Measurements from ENCODE around the gene UNK. TPM values are rescaled to one million over a fixed set of nuclear protein-coding genes. Genes with fewer than 3 reads are reported as not detected.
"Not testable (repeated sequence)": the region's sequence is repeated elsewhere in the genome, so short reads cannot be mapped to it uniquely, and the experiment has no call there.

Gene UNK
- total RNA-seq, 2 experiments from 2014 or later, result 19.1 to 21.4 TPM

DNA sequence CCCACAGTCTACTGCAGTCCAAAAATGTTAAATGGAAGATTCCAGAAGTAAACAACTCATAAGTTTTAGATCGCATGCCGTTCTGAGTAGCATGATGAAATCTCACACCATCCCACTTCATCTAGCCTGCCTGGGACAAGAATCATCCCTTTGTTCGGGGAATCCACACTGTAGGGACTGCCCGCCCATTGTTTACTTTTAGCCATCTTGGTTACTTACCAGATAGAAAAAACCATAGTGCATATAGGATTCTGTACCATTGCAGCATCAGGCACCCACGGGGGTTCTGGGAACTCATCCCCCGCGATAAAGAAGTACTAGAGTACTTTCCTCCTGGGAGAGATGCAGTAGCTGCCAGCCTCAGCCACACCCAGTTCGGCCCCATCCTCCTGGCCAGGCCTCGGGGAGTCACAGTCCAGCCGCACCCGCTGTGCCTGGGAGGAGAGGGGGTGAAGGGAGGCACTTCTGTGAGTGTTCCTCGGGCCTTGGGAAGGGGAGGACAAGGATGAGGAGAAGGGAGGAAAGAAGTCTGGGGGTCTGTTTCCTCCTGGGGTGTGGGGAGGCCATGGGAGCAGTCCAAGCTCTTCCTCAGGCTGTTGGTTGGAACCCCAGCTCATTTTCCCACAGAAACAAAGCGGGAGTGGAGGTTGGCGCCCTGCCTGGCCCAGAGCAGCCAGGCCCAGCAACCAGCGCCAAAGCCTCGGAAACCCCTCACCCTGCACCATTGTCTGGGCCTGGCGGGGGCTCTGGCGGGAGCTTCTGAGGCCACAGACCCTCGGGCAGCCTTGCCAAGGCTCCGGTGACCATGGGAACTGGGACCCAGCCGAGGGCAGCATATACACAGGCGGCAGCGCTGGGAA lies 84.9 kb downstream of the UNK start:
- no peaks in the 10 kb centered on the region for H3K9me3 Mint-ChIP-seq
- CTCF ChIA-PET, result interaction anchor here (2.2 kb wide), 1 partner anchor 9 kb away, joined by 12 read pairs; no protein-coding TSS in a partner anchor
- H3K4me3 Mint-ChIP-seq, result no peak overlapping the region
- intact Hi-C loops (cut with micrococcal nuclease), result no loop called here
- peaks cover 26% of the 10 kb centered on the region for H3K4me1 Mint-ChIP-seq (ENCODE audit: low read depth)
- DNase-seq, result no peak
- H3K27ac Mint-ChIP-seq, result no peak overlapping the region
- H3K36me3 Mint-ChIP-seq (ENCODE audit: low read depth), result no peaks in the 10 kb centered on the region
- H3K27me3 Mint-ChIP-seq (ENCODE audit: low read depth), result no peaks in the 10 kb centered on the region

DNA sequence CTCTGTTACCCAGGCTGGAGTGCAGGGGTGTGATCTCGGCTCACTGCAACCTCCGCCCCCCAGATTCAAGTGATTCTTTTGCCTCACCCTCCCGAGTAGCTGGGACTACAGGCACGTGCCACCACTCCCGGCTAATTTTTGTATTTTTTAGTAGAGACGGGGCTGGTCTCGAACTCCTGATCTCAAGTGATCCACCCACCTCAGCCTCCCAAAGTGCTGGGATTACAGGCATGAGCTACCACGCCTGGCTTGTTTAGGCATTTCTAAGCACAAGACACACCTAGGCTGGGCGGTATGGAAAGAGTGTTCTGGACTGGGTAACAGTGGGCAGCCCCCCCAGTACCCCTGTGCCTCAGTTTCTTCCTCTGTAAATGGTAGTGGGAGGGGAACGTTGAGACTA lies 85.6 kb downstream of the UNK start:
- H3K9me3 Mint-ChIP-seq; H3K4me3 Mint-ChIP-seq; H3K27me3 Mint-ChIP-seq (ENCODE audit: low read depth); H3K36me3 Mint-ChIP-seq (ENCODE audit: low read depth); DNase-seq; intact Hi-C loops (cut with micrococcal nuclease); H3K27ac Mint-ChIP-seq: not testable (repeated sequence)
- H3K4me1 Mint-ChIP-seq (ENCODE audit: low read depth), result peaks cover 18% of the 10 kb centered on the region
- CTCF ChIA-PET, result interaction anchor here (2.2 kb wide), 1 partner anchor 9 kb away, joined by 12 read pairs; no protein-coding TSS in a partner anchor

DNA sequence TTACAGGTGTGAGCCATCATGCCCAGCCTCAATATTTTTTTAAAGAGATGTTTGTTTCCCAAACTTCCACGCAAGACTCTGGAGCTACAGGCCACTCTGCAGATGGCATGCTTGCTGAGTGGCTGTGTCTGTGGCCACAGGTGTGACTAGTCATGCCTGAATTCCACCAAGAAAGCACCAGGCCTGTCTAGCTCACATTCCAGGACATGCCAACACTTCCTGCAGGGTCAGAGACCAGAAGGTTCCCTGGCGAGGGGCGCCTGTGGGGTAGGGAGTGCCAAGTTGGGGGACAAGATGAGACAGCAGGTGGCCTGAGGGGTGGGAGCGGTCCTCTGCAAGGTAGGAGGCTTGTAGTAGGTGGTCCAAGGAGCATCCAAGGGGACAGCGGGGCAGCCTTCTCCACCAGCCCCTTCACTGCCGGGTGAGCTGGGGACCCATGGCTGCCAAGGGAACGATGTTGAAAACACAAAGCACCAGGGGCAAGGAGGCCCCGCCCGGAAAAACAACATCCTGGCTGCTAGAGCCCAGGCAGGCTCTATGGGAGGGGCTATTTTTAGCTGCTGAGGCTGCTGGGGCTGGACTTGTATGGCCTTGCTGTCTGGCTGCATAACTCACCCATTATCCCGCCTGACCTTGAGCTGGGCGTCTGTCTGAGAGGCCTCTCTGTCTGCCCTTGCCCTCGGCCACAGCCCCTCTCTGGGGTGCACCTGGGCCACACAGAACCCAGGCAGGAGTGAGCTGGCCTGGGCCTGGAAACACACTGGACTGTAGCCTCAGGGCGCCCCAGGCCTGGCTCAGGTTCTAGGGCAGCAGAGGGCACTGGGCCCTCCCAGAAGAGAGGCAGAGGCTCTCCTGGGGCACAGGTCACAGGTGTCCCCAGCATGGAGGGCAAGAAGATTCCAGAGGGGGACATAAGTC lies 88.1 kb downstream of the UNK start:
- Mint-ChIP-seq H3K36me3 (ENCODE audit: low read depth) (peaks cover 4% of the 10 kb centered on the region), H3K27me3 (ENCODE audit: low read depth) (no peaks in the 10 kb centered on the region), H3K4me1 (ENCODE audit: low read depth) (peaks cover 29% of the 10 kb centered on the region), H3K9me3 (no peaks in the 10 kb centered on the region), H3K4me3 (no peak overlapping the region), H3K27ac (peak overlapping the region; percentile 36)
- DNase-seq, result peak; percentile 36
- CTCF ChIA-PET, result interaction anchor here (0.6 to 2.0 kb wide), 6 partner anchors 10 to 25 kb away, joined by 3 to 11 read pairs (median 6); partner anchors contain the start of gene WBP2
- intact Hi-C loops (cut with micrococcal nuclease), result no loop called here

DNA sequence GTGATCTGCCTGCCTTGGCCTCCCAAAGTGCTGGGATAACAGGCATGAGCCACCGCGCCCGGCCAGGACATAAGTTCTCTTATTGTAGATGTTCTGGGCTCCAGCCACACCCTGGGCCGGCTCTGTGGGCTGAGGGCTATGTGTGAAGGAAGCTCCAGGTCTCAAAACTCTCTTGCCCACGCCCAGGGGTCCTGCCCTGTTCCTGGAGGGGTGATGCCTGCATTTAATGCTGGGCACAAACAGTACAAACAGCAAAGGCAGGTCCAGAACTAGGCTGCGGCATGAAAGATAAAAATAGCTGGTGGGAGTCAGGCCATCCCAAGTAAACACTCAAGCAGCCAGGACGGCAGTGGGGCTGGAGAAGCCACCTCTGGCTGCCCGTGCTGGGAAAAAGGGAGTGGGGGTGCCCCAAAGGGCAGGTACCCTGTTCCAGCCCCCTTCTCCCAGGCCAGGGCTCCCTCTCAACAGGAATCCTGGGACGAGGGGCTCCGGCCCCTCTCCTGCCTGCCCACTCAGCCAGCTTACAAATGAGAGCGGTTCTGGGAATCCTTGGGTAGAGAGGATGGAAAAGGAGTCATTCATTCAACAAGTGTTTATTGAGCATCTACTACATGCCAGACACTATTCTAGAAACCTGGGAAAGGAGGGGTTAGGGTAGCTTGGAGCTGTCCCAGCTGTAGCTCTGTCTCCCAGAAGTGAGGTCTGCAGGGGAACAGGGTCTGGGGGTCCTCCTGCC lies 89.1 kb downstream of the UNK start:
- no peak for DNase-seq
- no peak overlapping the region for H3K27ac Mint-ChIP-seq
- CTCF ChIA-PET, result interaction anchor here (1.8 to 7.2 kb wide), 4 partner anchors 12 to 26 kb away, joined by 9 to 66 read pairs (median 10); partner anchors contain the start of gene WBP2
- H3K4me3 Mint-ChIP-seq, result no peak overlapping the region
- no peaks in the 10 kb centered on the region for H3K9me3 Mint-ChIP-seq
- peaks cover 32% of the 10 kb centered on the region for H3K4me1 Mint-ChIP-seq (ENCODE audit: low read depth)
- peaks cover 2% of the 10 kb centered on the region for H3K27me3 Mint-ChIP-seq (ENCODE audit: low read depth)
- intact Hi-C loops (cut with micrococcal nuclease), result no loop called here
- H3K36me3 Mint-ChIP-seq (ENCODE audit: low read depth), result peaks cover 5% of the 10 kb centered on the region

DNA sequence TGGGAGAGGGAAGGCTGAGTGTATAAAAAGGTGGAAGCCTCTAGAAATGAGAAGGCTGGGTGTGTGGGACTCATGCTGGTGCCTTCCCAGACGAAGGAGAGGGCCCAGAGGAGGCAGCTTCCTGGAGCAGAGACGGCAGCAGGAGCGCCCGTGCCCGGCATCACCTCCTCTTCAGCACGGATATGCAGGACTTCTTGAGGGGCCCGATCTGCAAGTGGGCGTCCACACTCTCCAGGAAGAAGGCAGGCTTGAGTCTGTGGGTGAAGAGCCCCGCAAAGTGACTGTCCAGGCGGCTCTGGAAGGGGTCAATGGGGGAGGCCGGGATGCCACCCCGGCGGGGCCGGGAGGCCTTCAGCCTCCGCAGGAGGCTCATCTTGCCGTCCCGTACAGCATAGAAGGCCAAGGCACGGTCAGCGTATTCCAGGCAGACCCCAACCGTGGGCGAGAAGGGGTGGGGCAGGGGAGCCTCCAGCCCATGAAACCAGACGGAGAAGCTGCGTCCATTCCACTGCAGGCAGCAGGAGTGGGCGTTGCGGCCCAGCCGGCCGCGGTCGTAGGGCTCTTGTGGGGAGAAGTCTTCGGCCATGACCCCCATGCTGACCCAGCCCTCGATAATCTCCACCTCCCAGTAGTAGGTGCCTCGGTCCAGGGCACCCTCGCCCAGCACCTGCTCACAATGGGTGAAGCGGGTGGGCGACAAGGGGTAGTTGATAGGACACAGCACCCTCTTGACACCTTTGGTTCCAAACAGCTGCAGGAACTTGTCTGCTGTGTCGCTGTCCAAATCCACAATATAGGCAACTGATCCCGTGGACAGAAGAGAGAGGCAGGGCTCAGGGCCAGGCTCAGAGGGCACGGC lies 89.9 kb downstream of the UNK start:
- no peaks in the 10 kb centered on the region for H3K9me3 Mint-ChIP-seq
- H3K4me3 Mint-ChIP-seq, result no peak overlapping the region
- DNase-seq, result no peak
- CTCF ChIA-PET, result interaction anchor here (1.8 to 7.2 kb wide), 2 partner anchors 14 to 19 kb away, joined by 9 to 66 read pairs; partner anchors contain the start of gene WBP2
- H3K27ac Mint-ChIP-seq, result no peak overlapping the region
- peaks cover 5% of the 10 kb centered on the region for H3K36me3 Mint-ChIP-seq (ENCODE audit: low read depth)
- intact Hi-C loops (cut with micrococcal nuclease), result no loop called here
- peaks cover 34% of the 10 kb centered on the region for H3K4me1 Mint-ChIP-seq (ENCODE audit: low read depth)
- peaks cover 3% of the 10 kb centered on the region for H3K27me3 Mint-ChIP-seq (ENCODE audit: low read depth)

Small RNA genes within 50 kb of the gene (microRNA-seq; reads per million reads assigned to microRNA genes)
- gene MIR4738 (ENCODE audit: borderline microRNAs expressed, borderline replicate concordance), result 2.2 reads per million

Other genes starting within 250 kb of the UNK start
- gene MYO15B, start 197.0 kb upstream of the UNK start, total RNA-seq, result 10 to 100 TPM; 24.6 to 29.7 TPM
- gene SMIM5, start 151.4 kb upstream of the UNK start, total RNA-seq, result not detected
- 10 to 100 TPM; 36.2 to 44.0 TPM for gene RECQL5, start 117.7 kb upstream of the UNK start, total RNA-seq
- 10 to 100 TPM; 68.3 TPM for gene SAP30BP, start 117.5 kb upstream of the UNK start, total RNA-seq
- 1 to 10 TPM in 1 of 2 experiments, under 1 TPM in 1; 0.83 to 1.0 TPM for gene ITGB4, start 63.3 kb upstream of the UNK start, total RNA-seq
- 10 to 100 TPM; 48.7 to 50.2 TPM for gene GALK1, start 19.6 kb upstream of the UNK start, total RNA-seq
- 10 to 100 TPM; 98.5 to 99.1 TPM for gene UNC13D, start 59.6 kb downstream of the UNK start, total RNA-seq
- gene WBP2, start 70.5 kb downstream of the UNK start, total RNA-seq, result 10 to 100 TPM; 65.0 to 68.7 TPM
- gene TRIM47, start 93.8 kb downstream of the UNK start, total RNA-seq, result 1 to 10 TPM; 8.1 to 9.6 TPM
- gene TRIM65, start 112.1 kb downstream of the UNK start, total RNA-seq, result 10 to 100 TPM; 24.5 to 25.5 TPM
- 100 to 1,000 TPM; 109 to 117 TPM for gene MRPL38, start 120.1 kb downstream of the UNK start, total RNA-seq
- 10 to 100 TPM; 20.7 to 21.0 TPM for gene FBF1, start 156.2 kb downstream of the UNK start, total RNA-seq
- gene ACOX1, start 194.4 kb downstream of the UNK start, total RNA-seq, result 10 to 100 TPM; 31.4 to 34.9 TPM
- 10 to 100 TPM in 1 of 2 experiments, 1 to 10 TPM in 1; 9.7 to 12.2 TPM for gene TEN1, start 194.4 kb downstream of the UNK start, total RNA-seq
- 1 to 10 TPM; 3.1 to 5.0 TPM for gene CDK3, start 216.0 kb downstream of the UNK start, total RNA-seq
- under 1 TPM in 1 of 2 experiments, not detected in 1; 0.14 TPM for gene EVPL, start 242.5 kb downstream of the UNK start, total RNA-seq